ENCODE measurements around the gene DAND5.

DNA sequence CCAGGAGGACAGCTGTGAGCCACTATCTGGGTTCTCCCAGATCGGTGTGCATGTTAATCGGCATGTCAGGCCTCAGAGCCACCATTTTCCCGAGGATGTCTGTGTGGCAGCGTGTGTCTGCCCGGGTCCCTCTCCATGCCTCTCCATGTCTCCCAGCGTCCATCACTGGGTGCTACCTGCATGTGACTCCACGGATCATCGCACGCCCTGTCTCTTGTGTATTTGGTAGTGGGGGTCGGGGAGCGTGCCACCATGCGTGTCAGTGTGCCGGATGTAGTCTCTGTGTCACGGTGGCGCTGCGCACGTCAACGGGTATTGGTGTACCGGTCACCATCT is 31.8 kb downstream of the DAND5 start:
- no peak for TF ChIP-seq PATZ1 (CRISPR knock-in tag; IDR thresholded peaks at IDR 0.05)
- no peak for TF ChIP-seq IRF1 (CRISPR knock-in tag; IDR thresholded peaks at IDR 0.05; ENCODE audit: low read depth)
- TF ChIP-seq POLR2A (IDR thresholded peaks at IDR 0.05; ENCODE audit: insufficient read depth in 1 of 2, low read depth in 2 of 2, low read length in 2 of 2) = no peak
- TF ChIP-seq, protein P1, sequence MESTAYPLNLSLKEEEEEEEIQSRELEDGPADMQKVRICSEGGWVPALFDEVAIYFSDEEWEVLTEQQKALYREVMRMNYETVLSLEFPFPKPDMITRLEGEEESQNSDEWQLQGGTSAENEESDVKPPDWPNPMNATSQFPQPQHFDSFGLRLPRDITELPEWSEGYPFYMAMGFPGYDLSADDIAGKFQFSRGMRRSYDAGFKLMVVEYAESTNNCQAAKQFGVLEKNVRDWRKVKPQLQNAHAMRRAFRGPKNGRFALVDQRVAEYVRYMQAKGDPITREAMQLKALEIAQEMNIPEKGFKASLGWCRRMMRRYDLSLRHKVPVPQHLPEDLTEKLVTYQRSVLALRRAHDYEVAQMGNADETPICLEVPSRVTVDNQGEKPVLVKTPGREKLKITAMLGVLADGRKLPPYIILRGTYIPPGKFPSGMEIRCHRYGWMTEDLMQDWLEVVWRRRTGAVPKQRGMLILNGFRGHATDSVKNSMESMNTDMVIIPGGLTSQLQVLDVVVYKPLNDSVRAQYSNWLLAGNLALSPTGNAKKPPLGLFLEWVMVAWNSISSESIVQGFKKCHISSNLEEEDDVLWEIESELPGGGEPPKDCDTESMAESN (CRISPR knock-in tag; conservative IDR thresholded peaks at IDR 0.05) = no peak
- no peak for TF ChIP-seq RAD51 (IDR thresholded peaks at IDR 0.05; ENCODE audit: borderline replicate concordance)
- no peak for TF ChIP-seq CTCF (CRISPR knock-in tag; IDR thresholded peaks at IDR 0.05)
- TF ChIP-seq GTF3A (CRISPR knock-in tag; conservative IDR thresholded peaks at IDR 0.05) = no peak
- no peak for TF ChIP-seq CENPX (CRISPR knock-in tag; IDR thresholded peaks at IDR 0.05)

Data from HepG2 (cell line).